HUES6 (cell line): ENCODE results near the gene MAP1B.

ENCODE experiments used
- H3K27ac ChIP-seq: 2 replicates; pipeline ENCODE4 v1.7.0; 2013; ENCODE audit warnings: low read depth, mild to moderate bottlenecking, low read length, inconsistent platforms
- H3K27me3 ChIP-seq: 2 replicates; pipeline ENCODE4 v1.6.1; 2013; ENCODE audit warnings: low read length; ENCODE audit not compliant: control insufficient read depth, insufficient read depth
- H3K36me3 ChIP-seq: 2 replicates; pipeline ENCODE4 v1.6.1; 2013; ENCODE audit warnings: low read length; ENCODE audit not compliant: control insufficient read depth, insufficient read depth
- H3K4me1 ChIP-seq: 2 replicates; pipeline ENCODE4 v1.6.1; 2013; ENCODE audit warnings: low read length; ENCODE audit not compliant: control insufficient read depth, insufficient read depth
- H3K4me3 ChIP-seq: 2 replicates; pipeline ENCODE4 v1.5.1; 2013; ENCODE audit warnings: low read depth, low read length
- H3K9ac ChIP-seq: one replicate; pipeline ENCODE4 v1.6.1; 2013; ENCODE audit warnings: mild to moderate bottlenecking, low read length
- H3K9me3 ChIP-seq: 2 replicates; pipeline ENCODE4 v1.6.1; 2013; ENCODE audit warnings: low read depth, low read length; ENCODE audit not compliant: control insufficient read depth, insufficient read depth

Gene MAP1B

GRCh38 chr5:72237415-72237814, 130.1 kb downstream of the MAP1B start:
- Histone ChIP-seq H3K9ac (no peak overlapping the region), H3K27ac (no peak overlapping the region), H3K9me3 (no peaks in the 10 kb centered on the region), H3K4me1 (peaks cover 41% of the 10 kb centered on the region), H3K36me3 (peaks cover 8% of the 10 kb centered on the region; the same call in 1 of the 2 replicates), H3K4me3 (no peak overlapping the region), H3K27me3 (no peaks in the 10 kb centered on the region)

- H3K4me1 ChIP-seq, result peaks cover 45% of the 10 kb centered on the region
- peaks cover 5% of the 10 kb centered on the region; the same call in 1 of the 2 replicates for H3K36me3 ChIP-seq
Measured at GRCh38 chr5:72237879-72238278, 130.6 kb downstream of the MAP1B start.

GRCh38 chr5:72238712-72239445, 131.6 kb downstream of the MAP1B start:
- Histone ChIP-seq H3K9me3 (no peaks in the 10 kb centered on the region), H3K36me3 (peaks cover 5% of the 10 kb centered on the region; the same call in 1 of the 2 replicates), H3K4me1 (peaks cover 50% of the 10 kb centered on the region), H3K27ac (peak overlapping the region; percentile 51; the same call in 1 of the 2 replicates), H3K27me3 (no peaks in the 10 kb centered on the region), H3K4me3 (no peak overlapping the region), H3K9ac (no peak overlapping the region)

More at GRCh38 chr5:72237879-72238278, 130.6 kb downstream of the MAP1B start:
- no peaks in the 10 kb centered on the region for H3K9me3 ChIP-seq
- H3K4me3 ChIP-seq, result no peak overlapping the region
- no peak overlapping the region for H3K9ac ChIP-seq
- H3K27me3 ChIP-seq, result no peaks in the 10 kb centered on the region
- no peak overlapping the region for H3K27ac ChIP-seq

- Histone ChIP-seq H3K36me3 (peaks cover 5% of the 10 kb centered on the region; the same call in 1 of the 2 replicates), H3K4me1 (peaks cover 35% of the 10 kb centered on the region), H3K9ac (no peak overlapping the region), H3K4me3 (no peak overlapping the region), H3K9me3 (no peaks in the 10 kb centered on the region), H3K27ac (no peak overlapping the region; the same call in 1 of the 2 replicates), H3K27me3 (no peaks in the 10 kb centered on the region)
Measured at GRCh38 chr5:72241346-72242003, 134.2 kb downstream of the MAP1B start.

GRCh38 chr5:72242796-72243475, 135.7 kb downstream of the MAP1B start:
- Histone ChIP-seq H3K27ac (no peak overlapping the region), H3K9ac (no peak overlapping the region), H3K27me3 (no peaks in the 10 kb centered on the region), H3K4me1 (peaks cover 38% of the 10 kb centered on the region), H3K36me3 (no peaks in the 10 kb centered on the region), H3K4me3 (no peak overlapping the region), H3K9me3 (no peaks in the 10 kb centered on the region)

GRCh38 chr5:72243706-72244105, 136.4 kb downstream of the MAP1B start:
- Histone ChIP-seq H3K36me3 (no peaks in the 10 kb centered on the region), H3K4me1 (peaks cover 38% of the 10 kb centered on the region), H3K27me3 (no peaks in the 10 kb centered on the region), H3K9me3 (no peaks in the 10 kb centered on the region), H3K27ac (no peak overlapping the region), H3K4me3 (no peak overlapping the region), H3K9ac (no peak overlapping the region)

- Histone ChIP-seq H3K27ac (no peak overlapping the region), H3K9me3 (no peaks in the 10 kb centered on the region), H3K36me3 (no peaks in the 10 kb centered on the region), H3K27me3 (no peaks in the 10 kb centered on the region), H3K9ac (no peak overlapping the region), H3K4me3 (no peak overlapping the region), H3K4me1 (peaks cover 33% of the 10 kb centered on the region)
Measured at GRCh38 chr5:72244862-72245371, 137.6 kb downstream of the MAP1B start.

- Histone ChIP-seq H3K4me3 (no peak overlapping the region), H3K9ac (no peak overlapping the region), H3K9me3 (no peaks in the 10 kb centered on the region), H3K36me3 (no peaks in the 10 kb centered on the region), H3K27ac (no peak overlapping the region; the same call in 1 of the 2 replicates), H3K4me1 (peaks cover 33% of the 10 kb centered on the region), H3K27me3 (no peaks in the 10 kb centered on the region)
Measured at GRCh38 chr5:72245546-72245945, 138.3 kb downstream of the MAP1B start.

GRCh38 chr5:72245951-72246532, 138.8 kb downstream of the MAP1B start:
- Histone ChIP-seq H3K36me3 (no peaks in the 10 kb centered on the region), H3K27me3 (no peaks in the 10 kb centered on the region), H3K27ac (no peak overlapping the region; the same call in 1 of the 2 replicates), H3K4me1 (peaks cover 33% of the 10 kb centered on the region), H3K4me3 (no peak overlapping the region), H3K9ac (no peak overlapping the region), H3K9me3 (no peaks in the 10 kb centered on the region)

GRCh38 chr5:72246954-72247442, 139.7 kb downstream of the MAP1B start:
- Histone ChIP-seq H3K9ac (no peak overlapping the region), H3K36me3 (no peaks in the 10 kb centered on the region), H3K4me1 (peaks cover 25% of the 10 kb centered on the region), H3K9me3 (no peaks in the 10 kb centered on the region), H3K4me3 (no peak overlapping the region), H3K27ac (no peak overlapping the region), H3K27me3 (no peaks in the 10 kb centered on the region)
